Aorta (tissue), 5 donors: ENCODE results near the gene SLC1A2. TPM values are rescaled to one million over a fixed set of nuclear protein-coding genes. Genes with fewer than 3 reads are reported as not detected.

Source experiments
- ATAC-seq: fragments of 200-7000 bp; cut with Tn5 transposase; one replicate; pipeline ENCODE4 v1.9.1; 2022; ENCODE audit warnings: moderate library complexity; ENCODE audit not compliant: low FRiP score
- DNase-seq, 2 donors: peaks; one replicate each; pipeline ENCODE4 v3.0.0-alpha.2; 2020
- H3K27ac ChIP-seq, 2 donors: one replicate each; pipeline ENCODE4 v1.5.1; 2013; ENCODE audit warnings: low read length in 2 of 2, mild to moderate bottlenecking in 2 of 2, moderate library complexity in 2 of 2, control low read depth in 1 of 2, inconsistent platforms in 1 of 2, low read depth in 1 of 2
- H3K27me3 ChIP-seq, 2 donors: one replicate each; pipeline ENCODE4 v1.6.1; 2013; ENCODE audit warnings: control low read depth in 1 of 2, low read length in 1 of 2, mild to moderate bottlenecking in 1 of 2, moderate library complexity in 1 of 2; ENCODE audit not compliant: insufficient read depth in 2 of 2, control insufficient read depth in 1 of 2
- H3K36me3 ChIP-seq, 2 donors: one replicate each; pipeline ENCODE4 v1.6.1; 2013; ENCODE audit warnings: control low read depth in 1 of 2, low read length in 1 of 2, mild to moderate bottlenecking in 1 of 2; ENCODE audit not compliant: insufficient read depth in 2 of 2, control insufficient read depth in 1 of 2
- H3K4me1 ChIP-seq, 2 donors: one replicate each; pipeline ENCODE4 v1.6.1; 2013; ENCODE audit warnings: low read length in 2 of 2, control low read depth in 1 of 2, mild to moderate bottlenecking in 1 of 2, moderate library complexity in 1 of 2; ENCODE audit not compliant: insufficient read depth in 2 of 2, control insufficient read depth in 1 of 2
- H3K4me3 ChIP-seq, 2 donors: one replicate each; pipeline ENCODE4 v1.5.1; 2013; ENCODE audit warnings: low read length in 2 of 2, control low read depth in 1 of 2, mild to moderate bottlenecking in 1 of 2
- H3K9me3 ChIP-seq: one replicate; pipeline ENCODE4 v1.6.1; 2013; ENCODE audit warnings: mild to moderate bottlenecking, low read length; ENCODE audit not compliant: control insufficient read depth
- WGBS, 2 donors: extraction: QIAGEN DNeasy Blood & Tissue Kit; methylation state at CpG; one replicate each; pipeline ENCODE4 v1.1.7; 2013; 5-methylcytosine and 5-hydroxymethylcytosine counted together
- intact Hi-C, 2 donors: fragments of 100-400 bp; cut with DNase I; formaldehyde crosslinking; loops; one replicate each; pipeline versions ENCODE4 v1.14.2 to v1.15.0; 2022
- polyA plus RNA-seq, 2 donors: library from polyadenylated mRNA; stranded (reverse); fragments of 200-250 nt; gene quantifications; one replicate each; pipeline ENCODE4 v1.2.3, GENCODE V29; 2013
- total RNA-seq, 2 donors: library from RNA; stranded (reverse); fragmentation: NEBNext Ultra II Directional; extraction: Animal tissue kit (Norgen Biotek cat#: 25700); gene quantifications; one replicate each; pipeline ENCODE4 v1.2.1, GENCODE V29; 2021
- donor health status: healthy with polysubstance abuse.
- donor health status: Bipolar disorder and iron deficiency.
- donor health status: DM: no; HTN: no; CAD: no.
- donor health status: DM: no; HTN: no; CAD: no.
- donor health status: DM: yes; HTN: yes; CAD: no.

The SLC1A2 gene
- total and polyA plus RNA-seq, 4 donors, result 1.1 to 1.5 TPM; not detected in 2

DNA sequence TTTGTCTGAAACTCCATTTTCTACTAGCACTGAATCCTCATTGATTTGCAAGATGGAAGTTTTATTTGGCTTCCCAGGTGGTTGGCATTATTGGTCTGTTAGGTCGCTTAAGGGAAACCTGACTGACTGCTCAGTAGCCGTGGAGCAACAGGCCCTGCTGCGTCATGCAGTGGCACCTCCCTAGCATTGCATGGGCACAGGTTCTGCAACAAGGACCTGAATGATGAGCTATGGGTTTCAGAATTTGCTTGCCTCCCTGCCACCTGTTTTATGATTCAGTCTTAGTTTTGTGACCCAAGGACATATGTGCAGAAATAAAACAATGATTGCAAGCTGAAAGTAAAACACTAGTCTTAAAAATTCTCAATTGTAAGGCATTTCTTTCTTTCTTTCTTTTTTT lies 128.5 kb downstream of the SLC1A2 start:
- Histone ChIP-seq H3K27me3 (no peaks in the 10 kb centered on the region), H3K4me3 (no peak overlapping the region), H3K4me1 (peaks cover 0 to 2% of the 10 kb centered on the region in 2 donors), H3K27ac (no peak overlapping the region), H3K9me3 (no peaks in the 10 kb centered on the region), H3K36me3 (no peaks in the 10 kb centered on the region)
- no peak for DNase-seq
- no peak for ATAC-seq
- 71% methylated on average over 3 of the region's 3 CpGs for WGBS, 2 donors
- intact Hi-C loops, result no loop called here

DNA sequence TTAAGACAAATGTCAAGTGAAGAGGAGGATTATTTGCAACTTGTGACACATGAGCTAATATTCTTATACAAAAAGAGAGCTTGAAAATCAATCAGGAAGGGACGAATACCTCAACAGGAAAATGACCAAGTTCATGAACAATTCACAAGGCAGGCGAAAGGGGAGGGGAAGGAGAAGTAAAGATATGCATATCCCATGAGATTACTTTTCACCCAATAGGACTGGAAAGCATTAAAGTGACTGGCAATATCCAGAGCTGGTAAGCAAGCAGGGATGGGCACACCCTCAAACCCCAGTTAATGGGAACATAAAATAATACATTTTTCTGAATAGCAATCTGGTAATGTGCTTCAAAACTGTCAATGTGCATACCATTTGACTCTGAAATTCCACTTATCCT lies 129.5 kb downstream of the SLC1A2 start:
- intact Hi-C loops, result loop anchor here (5.0 to 10.0 kb wide), 3 partner anchors 43 to 92 kb away; no protein-coding TSS in a partner anchor
- Histone ChIP-seq H3K4me1 (peaks cover 0 to 2% of the 10 kb centered on the region in 2 donors), H3K27ac (peak overlapping the region in 1 of 2 donors; percentile 32), H3K27me3 (no peaks in the 10 kb centered on the region), H3K4me3 (no peak overlapping the region), H3K36me3 (no peaks in the 10 kb centered on the region), H3K9me3 (no peaks in the 10 kb centered on the region)
- 34 to 37% methylated on average over 2 of the region's 2 CpGs for WGBS, 2 donors
- DNase-seq (no peak), ATAC-seq (no peak)

DNA sequence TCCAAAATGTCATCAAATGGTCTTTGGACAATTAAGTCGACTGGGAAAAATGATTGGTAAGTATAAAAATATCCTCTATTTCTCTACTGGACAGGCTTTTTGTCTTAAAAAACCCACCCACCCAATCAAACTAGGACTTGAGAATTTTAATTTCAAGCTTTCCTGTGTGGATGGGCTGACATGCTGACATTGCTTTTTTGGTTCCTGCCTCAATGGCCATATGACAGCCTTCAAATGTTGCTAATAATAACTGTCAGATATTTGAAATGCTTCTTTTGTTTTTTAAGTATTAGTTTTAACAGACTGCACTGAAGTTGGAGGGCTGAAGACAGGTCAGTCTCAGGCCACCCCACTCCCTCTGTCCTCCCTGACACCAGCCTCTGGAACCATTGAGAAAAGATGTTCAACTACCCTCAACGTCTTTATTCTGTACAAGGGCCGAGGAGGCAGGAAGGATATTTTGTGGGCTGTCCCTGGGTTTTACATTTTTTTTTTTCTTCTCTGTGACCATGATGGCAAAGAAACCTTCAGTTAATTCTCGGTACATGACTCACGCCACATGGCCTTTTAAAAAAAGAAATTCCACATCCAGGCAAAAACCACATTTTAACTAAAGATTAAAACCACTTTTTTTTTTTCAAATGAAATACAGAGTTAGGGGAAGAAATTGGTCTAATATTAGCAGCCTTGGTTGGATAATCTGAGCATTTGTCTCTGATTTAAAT lies 130.4 kb downstream of the SLC1A2 start:
- H3K4me3 ChIP-seq, result no peak overlapping the region
- H3K27me3 ChIP-seq, result no peaks in the 10 kb centered on the region
- peak overlapping the region; percentile 2 to 89 for H3K27ac ChIP-seq
- intact Hi-C loops, result loop anchor here (5.0 to 10.0 kb wide), 3 partner anchors 42 to 93 kb away; no protein-coding TSS in a partner anchor
- ATAC-seq (peak; percentile 41), DNase-seq (no peak)
- no peaks in the 10 kb centered on the region for H3K36me3 ChIP-seq
- 6 to 14% methylated on average over 5 of the region's 5 CpGs for whole genome bisulfite sequencing, 2 donors
- peaks cover 0 to 2% of the 10 kb centered on the region in 2 donors for H3K4me1 ChIP-seq
- no peaks in the 10 kb centered on the region for H3K9me3 ChIP-seq

DNA sequence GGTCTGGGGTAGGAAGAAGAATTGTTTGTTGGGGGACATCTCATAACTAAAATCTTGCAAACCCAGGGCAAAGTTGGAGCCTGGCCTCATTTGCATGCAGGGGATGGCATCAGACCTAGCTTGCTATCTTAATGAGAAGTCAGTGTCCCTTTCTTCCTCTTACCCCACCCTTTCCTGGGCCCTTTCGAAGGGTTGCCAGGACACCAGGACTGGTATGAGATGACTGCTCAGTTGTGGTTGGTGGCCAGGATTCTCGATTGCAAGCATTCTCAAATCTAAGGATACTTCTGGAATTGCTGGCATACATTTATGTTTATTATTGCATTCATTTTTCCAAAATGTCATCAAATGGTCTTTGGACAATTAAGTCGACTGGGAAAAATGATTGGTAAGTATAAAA lies 131.0 kb downstream of the SLC1A2 start:
- DNase-seq (no peak), ATAC-seq (no peak)
- no peaks in the 10 kb centered on the region for H3K27me3 ChIP-seq
- WGBS, 2 donors, result 34 to 38% methylated on average over 3 of the region's 3 CpGs
- no peaks in the 10 kb centered on the region for H3K9me3 ChIP-seq
- H3K27ac ChIP-seq, result peak overlapping the region in 1 of 2 donors; percentile 26
- no peaks in the 10 kb centered on the region for H3K36me3 ChIP-seq
- peaks cover 0 to 2% of the 10 kb centered on the region in 2 donors for H3K4me1 ChIP-seq
- no peak overlapping the region for H3K4me3 ChIP-seq
- intact Hi-C loops, result loop anchor here (5.0 to 10.0 kb wide), 3 partner anchors 41 to 94 kb away; no protein-coding TSS in a partner anchor

DNA sequence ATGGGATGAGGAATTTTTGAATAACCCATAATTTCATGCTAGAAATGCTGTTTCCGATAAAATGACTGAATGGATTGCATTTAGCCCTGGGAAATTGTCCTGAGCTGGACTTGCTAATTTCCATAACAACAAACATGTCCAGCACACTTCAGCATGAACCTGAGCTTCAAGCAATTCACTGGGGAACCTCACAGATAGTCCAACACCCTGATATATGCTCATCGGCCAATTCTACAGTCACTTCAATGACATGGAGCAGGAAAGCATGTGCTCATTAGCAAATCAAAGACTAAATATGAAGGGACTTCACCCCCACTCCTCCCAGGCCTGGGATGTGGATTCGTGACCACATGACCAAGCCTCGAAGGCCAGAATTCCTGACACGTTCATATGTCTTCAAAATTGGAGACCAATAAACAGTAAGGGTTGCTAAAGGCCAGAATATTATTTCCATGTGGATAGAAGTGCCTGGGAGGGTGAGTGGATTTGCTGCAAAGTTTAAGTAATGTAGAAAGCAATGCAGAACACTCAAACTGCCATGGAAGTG lies 131.9 kb downstream of the SLC1A2 start:
- Histone ChIP-seq H3K27me3 (no peaks in the 10 kb centered on the region), H3K9me3 (no peaks in the 10 kb centered on the region), H3K4me1 (peaks cover 2% of the 10 kb centered on the region in 2 donors), H3K27ac (no peak overlapping the region), H3K4me3 (no peak overlapping the region), H3K36me3 (no peaks in the 10 kb centered on the region)
- no peak for DNase-seq
- intact Hi-C loops, result loop anchor here (5.0 to 10.0 kb wide), 3 partner anchors 40 to 95 kb away; no protein-coding TSS in a partner anchor
- no peak for ATAC-seq
- WGBS, 2 donors, result 96 to 97% methylated on average over 5 of the region's 5 CpGs

DNA sequence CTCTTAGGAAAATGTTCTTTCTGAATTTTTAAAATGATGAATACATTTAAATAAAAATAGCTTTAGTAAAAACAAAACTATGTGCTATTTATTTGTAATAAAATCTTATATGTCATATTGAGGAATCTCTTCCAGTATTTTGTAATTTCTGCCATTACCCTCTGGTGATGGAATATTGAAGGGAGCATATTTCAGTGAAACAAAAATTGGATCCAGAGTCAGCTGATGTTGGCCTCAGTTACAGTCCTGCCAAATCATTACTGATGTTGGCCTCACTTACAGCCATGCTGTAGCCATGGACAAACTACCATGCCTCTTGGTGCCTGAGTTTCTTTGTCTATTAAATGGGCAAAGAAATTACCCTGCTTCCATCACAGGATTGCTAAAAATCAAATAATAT lies 133.2 kb downstream of the SLC1A2 start:
- ATAC-seq (no peak), DNase-seq (no peak)
- H3K4me1 ChIP-seq, result peaks cover 3 to 5% of the 10 kb centered on the region in 2 donors
- H3K9me3 ChIP-seq, result no peaks in the 10 kb centered on the region
- H3K36me3 ChIP-seq, result no peaks in the 10 kb centered on the region
- H3K4me3 ChIP-seq, result no peak overlapping the region
- H3K27me3 ChIP-seq, result no peaks in the 10 kb centered on the region
- intact Hi-C loops, result loop anchor here (5.0 to 10.0 kb wide), 3 partner anchors 39 to 96 kb away; no protein-coding TSS in a partner anchor
- H3K27ac ChIP-seq, result no peak overlapping the region

DNA sequence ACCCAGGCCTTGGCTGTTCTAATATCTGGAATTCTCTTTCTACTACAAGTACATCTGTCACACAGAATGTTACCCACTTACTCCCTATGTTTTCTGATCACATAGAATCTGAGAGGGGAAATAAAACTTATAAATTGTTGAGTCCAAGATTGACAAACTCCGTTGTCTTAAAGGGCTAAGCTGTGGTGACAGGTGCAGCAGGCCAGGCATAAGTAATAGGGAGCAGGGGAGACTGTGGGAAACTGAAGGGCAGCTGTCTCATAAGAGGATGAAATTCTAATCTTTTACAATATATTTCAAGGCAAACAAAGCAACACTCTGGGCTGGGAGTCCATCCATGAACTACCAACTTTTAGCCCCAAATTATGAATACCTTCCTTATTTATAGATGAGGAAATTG lies 133.9 kb downstream of the SLC1A2 start:
- 80 to 93% methylated on average over 1 of the region's 1 CpG for WGBS, 2 donors
- Histone ChIP-seq H3K9me3 (no peaks in the 10 kb centered on the region), H3K27ac (peak overlapping the region in 1 of 2 donors; percentile 28), H3K4me1 (peaks cover 3 to 5% of the 10 kb centered on the region in 2 donors), H3K4me3 (no peak overlapping the region), H3K36me3 (no peaks in the 10 kb centered on the region), H3K27me3 (no peaks in the 10 kb centered on the region)
- DNase-seq (no peak), ATAC-seq (no peak)
- intact Hi-C loops, result loop anchor here (5.0 to 10.0 kb wide), 3 partner anchors 38 to 97 kb away; no protein-coding TSS in a partner anchor

DNA sequence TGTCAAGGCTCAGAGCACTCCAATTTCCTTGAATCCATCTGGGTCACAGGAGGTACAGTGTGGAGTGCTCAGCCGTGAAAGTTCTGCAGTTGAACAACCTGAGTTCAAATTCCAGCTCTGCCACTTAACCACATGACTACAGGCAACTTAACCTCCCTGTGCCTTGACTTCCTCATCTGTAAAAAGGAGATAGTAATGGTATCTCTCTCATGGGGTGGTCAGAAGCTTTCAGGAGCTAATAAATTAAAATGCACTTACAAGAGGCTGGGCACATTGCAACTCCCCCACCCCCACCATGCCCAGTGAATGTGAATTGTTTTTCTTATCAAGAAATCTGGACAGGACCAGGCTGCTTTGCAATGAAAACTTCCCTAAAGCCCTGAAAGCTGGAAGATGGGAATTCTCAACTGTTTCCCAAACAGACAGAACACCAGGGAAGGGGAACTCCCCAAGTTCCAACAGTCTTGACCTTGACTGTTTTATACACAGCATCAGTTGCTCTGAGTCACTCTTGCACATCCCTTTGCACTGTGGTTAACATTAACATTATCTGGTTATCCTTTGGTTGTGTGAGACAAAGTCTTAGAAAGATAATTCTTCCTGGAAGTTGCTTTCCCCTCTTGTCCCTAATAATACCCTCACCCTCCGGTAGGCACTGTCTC lies 137.0 kb downstream of the SLC1A2 start:
- Histone ChIP-seq H3K9me3 (no peaks in the 10 kb centered on the region), H3K4me1 (peaks cover 2 to 5% of the 10 kb centered on the region in 2 donors), H3K36me3 (no peaks in the 10 kb centered on the region), H3K4me3 (no peak overlapping the region), H3K27ac (peak overlapping the region; percentile 22 to 68), H3K27me3 (no peaks in the 10 kb centered on the region)
- 45 to 57% methylated on average over 2 of the region's 2 CpGs for WGBS, 2 donors
- intact Hi-C loops, result loop anchor here in 1 of 2 donors (10.0 kb wide), 1 partner anchor 82 kb away; no protein-coding TSS in a partner anchor
- ATAC-seq (peak; percentile 65), DNase-seq (no peak)
